GM21381 (cell line): ENCODE measurements around the gene CADM2.
"Not testable (repeated sequence)": the region's sequence is repeated elsewhere in the genome, so short reads cannot be mapped to it uniquely, and the experiment has no call there.

Source experiments
- ATAC-seq: cut with Tn5 transposase; IDR thresholded peaks from one replicate; pipeline ENCODE4 v1.9.1; 2021; ENCODE audit warnings: mild to moderate bottlenecking, moderate library complexity; ENCODE audit not compliant: unreplicated experiment

The CADM2 gene

GRCh38 chr3:85632921-85633320 is 674.1 kb downstream of the CADM2 start:
- ATAC-seq, result no peak

- no peak for ATAC-seq
Measured at GRCh38 chr3:85652360-85652759, 693.6 kb downstream of the CADM2 start.

DNA sequence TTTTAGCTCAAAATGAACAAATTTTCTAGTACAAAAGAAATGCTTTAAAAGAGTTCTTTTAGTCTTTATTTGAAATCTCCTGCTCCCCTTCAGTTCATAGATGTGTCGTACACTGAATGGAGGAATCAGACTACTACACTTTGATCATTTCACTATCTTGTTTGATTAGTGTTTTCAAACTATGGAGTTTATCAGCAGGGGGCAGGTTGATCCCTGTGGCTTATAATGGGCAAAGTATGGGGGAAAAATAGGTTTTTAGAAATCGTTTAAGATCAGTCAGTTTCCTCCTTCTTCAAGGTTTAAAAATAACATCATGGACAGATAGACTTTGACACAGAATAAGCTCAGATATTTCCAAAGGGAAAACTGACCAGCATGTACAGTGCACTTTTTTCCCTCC is 701.7 kb downstream of the CADM2 start:
- ATAC-seq, result no peak

DNA sequence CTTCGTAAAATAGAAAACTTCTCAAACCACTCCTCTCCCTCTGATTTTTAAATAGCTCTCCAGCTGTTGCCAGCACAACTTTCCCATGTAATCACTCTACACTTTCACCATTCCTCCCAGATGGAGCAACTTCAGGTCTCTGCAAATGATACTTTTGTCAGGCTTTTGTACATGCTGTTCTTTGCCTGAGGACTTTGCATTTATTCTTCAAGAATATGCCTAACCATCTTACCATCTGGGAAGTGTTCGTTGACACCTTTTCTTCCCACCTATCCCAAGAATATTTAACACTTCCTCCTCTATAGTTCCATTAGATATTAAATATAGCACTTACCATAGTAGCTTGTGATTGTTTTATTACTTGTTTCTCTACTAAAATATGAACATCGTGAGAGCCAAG is 703.7 kb downstream of the CADM2 start:
- ATAC-seq, result no peak

DNA sequence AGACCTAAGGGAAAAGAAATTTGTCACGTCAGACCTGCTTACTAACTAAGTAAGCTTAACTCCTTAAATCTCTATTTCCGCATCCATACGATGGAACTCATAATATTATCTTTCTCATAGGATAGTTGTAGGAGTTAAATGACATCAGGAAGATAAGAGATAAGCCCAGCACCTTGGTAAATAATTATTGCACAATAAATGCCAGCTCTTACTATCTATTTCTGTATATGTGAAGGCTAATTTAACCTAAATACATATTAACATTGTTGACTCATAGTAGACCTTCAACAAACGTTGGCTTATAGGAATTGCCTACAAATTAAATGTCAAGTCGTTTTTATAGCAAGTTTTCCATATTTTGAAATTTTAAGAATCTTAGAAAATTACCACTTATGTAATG is 709.0 kb downstream of the CADM2 start:
- ATAC-seq, result no peak

DNA sequence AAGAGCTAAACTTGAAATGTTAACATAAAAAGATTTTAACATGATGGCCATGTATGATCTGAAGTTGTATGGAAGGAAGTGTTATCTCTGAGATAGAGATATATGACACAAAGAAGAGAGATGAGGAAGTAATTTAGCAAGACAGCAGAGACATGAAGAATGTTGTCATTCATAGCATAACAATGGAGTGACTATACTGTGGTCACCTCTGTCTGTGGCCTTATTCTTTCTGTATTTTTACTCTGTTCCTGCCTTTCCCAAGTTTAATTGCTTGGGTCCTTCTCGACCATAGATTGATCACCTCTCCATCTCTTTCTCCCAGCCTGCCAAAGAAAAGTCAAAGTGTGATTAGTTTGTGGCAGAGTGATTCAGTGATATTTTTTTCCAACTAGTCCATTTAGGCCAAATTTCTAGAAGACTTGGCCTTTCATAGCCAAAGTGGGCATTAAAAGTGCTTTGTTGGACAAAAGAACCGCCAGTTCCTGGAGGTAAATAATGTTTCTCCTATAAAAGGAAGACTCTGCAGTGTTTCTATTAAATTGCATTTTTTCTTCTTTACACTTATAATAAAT is 711.9 kb downstream of the CADM2 start:
- ATAC-seq, result no peak

DNA sequence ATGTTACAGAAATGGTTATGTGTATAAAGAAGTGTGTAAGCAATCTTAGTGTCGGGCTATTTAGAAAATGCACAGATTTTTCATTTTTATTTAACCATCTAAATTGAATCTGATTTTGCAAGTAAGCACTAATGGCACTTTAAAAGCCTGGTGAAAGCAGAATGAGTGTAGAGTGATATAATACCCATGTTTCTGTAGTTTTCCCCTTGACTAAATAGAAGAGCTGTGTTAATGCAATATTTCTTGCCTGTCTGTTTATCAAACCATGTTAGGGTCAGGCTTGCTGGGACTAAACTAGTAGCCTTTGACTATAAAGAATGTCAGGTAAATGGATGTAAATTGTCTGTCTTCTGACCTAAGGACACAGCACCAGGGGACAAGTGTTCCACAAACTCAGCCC is 714.0 kb downstream of the CADM2 start:
- ATAC-seq, result no peak

GRCh38 chr3:85678713-85679112 is 719.9 kb downstream of the CADM2 start:
- no peak for ATAC-seq

DNA sequence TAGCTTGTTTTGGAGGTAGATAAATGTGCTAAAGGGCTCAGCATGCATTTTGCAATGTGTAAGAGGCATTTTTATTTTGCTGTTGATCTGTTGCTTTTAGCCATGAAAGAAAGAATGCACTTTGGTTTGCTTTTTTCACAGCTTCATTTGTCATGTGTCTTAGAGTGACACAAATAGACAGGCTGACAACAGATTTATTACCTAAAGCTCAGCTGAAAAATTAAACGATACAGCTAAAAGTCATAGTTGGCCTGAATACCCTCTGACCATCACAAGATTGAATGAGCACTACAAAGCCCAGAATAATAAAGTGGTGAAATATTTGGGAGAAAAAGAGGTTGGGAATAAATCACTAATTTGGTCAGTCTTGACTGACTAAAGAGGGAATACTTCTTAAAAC is 723.1 kb downstream of the CADM2 start:
- ATAC-seq, result no peak

DNA sequence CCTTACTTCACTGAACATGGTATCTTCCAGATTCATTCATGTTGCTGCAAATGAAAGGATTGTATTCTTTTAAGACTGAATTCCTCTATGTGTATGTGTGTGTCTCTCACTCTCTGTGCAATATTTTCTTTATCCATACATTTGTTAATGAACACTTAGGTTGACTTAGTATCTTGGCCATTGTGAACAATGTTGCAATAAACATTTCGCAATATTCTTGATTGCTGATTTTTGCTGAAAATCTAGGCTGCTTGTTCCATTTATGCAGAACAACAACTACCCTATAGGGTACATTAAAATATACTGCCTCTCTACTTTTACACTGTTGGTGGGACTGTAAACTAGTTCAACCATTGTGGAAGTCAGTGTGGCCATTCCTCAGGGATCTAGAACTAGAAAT is 732.4 kb downstream of the CADM2 start:
- ATAC-seq, result no peak

DNA sequence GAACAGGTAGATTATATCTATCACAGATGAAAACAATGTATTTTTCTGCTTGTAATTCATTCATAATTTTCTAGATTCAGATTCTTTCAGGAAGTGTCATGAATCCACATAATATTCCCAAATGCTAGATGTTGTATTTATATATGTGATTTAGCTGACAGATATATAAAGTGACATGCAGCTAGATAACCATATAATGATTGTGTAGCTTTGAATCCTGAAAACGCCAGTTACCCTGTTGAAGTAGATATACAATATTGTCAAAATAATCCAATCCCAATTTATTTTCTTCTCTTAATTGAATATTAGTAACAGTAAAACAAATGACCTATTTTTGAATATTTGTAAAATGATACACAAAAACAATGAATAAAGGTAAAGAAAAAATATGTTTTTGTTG is 738.4 kb downstream of the CADM2 start:
- ATAC-seq, result no peak

DNA sequence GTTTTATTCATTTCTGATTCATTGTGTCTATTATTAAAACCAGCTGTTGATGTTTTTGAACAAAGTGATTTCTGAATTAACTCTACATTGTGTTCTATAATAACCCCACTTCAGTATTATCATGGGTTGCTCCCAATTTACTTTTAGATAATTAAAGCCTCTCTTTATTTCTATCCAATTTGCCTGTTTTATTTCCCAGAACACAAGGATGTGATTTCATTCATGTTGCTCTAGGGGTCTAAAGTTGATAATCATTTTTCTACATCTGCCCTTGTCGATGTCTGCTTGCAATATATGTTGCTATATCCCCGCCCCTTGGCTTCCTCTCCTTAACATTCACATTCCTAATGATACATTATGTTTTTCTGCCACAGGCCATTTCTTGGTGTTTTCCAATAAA is 747.3 kb downstream of the CADM2 start:
- no peak for ATAC-seq

DNA sequence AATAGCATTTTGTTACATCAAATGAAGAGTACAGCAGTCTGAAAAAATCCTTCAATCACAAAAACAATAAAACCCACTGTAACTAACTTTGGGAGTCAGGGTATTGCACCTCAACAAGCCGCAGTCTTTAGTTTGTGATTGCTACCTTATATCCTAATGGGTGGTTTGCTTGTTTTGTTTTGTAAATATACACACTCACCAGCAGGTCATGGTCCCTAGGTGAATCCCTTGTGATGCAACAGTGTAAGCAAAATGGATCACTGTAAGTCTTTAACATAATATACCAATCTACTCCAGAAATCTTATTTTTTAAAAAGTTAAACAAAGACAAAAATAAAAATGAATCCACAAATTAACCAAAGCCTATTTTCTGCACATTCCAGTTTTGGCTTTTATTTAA is 749.5 kb downstream of the CADM2 start:
- ATAC-seq, result not testable (repeated sequence)

GRCh38 chr3:85709346-85709892 is 750.6 kb downstream of the CADM2 start:
- ATAC-seq, result no peak

DNA sequence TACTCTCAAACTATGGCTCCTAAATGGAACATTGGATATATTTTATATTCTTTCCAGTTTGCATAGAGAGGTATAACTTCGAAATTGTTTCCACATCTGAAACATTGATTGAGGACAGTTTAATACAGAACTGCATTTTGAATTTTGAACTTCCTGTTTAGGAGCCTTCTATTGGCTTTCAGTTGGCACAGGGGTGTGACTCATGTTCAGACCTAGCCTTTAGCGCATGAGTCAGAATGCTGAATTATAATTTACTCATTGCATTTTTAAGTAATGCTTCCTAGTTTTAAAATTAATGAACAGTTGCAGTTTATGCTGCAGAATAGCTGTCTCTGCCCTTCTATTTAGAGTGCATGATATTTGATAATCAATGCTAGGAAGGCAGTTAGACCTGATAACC is 751.7 kb downstream of the CADM2 start:
- ATAC-seq, result no peak

- no peak for ATAC-seq
Measured at GRCh38 chr3:85721409-85722145, 762.8 kb downstream of the CADM2 start.

DNA sequence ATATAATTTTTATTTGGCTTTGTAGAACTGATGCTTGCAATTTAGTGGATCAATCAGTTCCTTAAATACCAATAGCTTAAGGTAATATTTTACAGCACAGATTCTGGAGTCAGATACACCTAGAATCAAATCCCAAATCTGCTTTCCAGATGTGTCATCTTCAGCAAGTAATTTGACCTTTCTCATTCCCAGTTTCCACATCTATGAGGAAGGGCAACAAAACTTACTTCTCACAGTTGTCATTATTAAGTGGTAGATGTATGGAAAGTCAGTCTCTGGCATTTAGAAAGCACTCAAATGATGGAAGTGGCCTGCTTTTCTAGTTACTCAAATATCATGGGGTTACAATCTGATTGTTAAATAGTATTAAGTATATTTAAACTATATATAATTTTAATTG is 767.0 kb downstream of the CADM2 start:
- ATAC-seq, result no peak

DNA sequence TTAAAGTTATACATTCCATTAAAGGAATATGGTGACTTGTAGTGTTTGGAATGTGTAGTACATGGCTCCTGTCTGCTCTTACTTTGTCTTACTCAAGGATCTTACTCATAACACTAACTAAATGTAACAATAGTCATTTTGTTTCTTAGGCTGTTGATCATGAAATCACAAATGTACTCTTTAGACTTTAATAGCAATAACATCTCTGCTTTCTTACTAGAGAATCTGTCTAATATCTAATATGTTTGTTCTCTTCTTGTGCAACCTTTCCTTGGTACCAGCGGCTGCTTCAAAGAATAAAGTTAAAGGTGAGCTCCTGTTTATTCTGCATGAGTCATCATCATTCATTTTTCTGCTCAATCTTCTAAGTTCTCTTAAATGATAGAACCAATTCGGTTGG is 767.5 kb downstream of the CADM2 start:
- ATAC-seq, result no peak

- no peak for ATAC-seq
Measured at GRCh38 chr3:85737846-85738245, 779.1 kb downstream of the CADM2 start.

DNA sequence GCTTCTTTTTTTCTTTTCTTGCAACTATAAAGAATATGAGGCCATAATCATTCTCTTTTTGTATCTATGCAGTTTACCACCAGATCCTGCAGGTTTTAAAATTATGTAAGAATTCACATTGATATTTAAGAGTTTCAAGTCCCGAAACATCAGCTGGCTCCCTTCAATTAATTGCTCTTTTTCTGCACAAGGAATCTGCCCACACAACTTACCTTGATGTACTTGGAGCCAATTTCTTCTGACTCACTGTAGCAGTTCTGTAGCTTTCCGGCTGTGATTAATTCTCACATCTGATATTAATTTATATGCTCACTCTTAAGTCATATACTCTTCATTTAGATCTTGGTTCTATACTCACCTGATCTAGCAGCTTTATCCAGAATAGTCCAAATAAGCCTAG is 781.8 kb downstream of the CADM2 start:
- no peak for ATAC-seq

DNA sequence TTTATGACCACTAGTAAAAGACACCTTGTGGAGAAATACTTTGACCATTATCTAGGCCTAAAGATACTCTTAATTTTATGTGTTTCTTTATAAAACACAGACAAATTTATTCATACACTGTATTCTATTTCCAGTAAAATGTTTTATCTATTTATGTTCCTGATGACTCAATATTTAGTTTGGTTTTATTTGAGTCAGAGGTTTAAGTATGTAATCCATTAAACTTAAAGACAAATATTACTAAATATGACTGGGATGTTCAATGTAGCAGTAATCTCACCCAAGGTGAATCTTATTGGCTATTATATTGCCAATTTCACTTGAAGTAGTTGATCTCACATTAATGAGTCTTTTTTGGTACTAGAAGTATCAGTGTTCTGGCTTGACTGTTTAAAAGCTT is 799.7 kb downstream of the CADM2 start:
- no peak for ATAC-seq

GRCh38 chr3:85760342-85760741 is 801.6 kb downstream of the CADM2 start:
- ATAC-seq, result no peak

GRCh38 chr3:85780806-85781205 is 822.0 kb downstream of the CADM2 start:
- ATAC-seq, result no peak
